IPS DF 19.7 (cell line): ENCODE data around the gene FAXDC2.
"Not testable (repeated sequence)": the region's sequence is repeated elsewhere in the genome, so short reads cannot be mapped to it uniquely, and the experiment has no call there.

Experiments used
- DNase-seq: peaks from one replicate; pipeline ENCODE4 v3.0.0-alpha.2; 2013; ENCODE audit warnings: low read depth, low spot score

Gene FAXDC2

GRCh38 chr5:154831451-154831850 is 19.0 kb downstream of the FAXDC2 start:
- no peak for DNase-seq

DNA sequence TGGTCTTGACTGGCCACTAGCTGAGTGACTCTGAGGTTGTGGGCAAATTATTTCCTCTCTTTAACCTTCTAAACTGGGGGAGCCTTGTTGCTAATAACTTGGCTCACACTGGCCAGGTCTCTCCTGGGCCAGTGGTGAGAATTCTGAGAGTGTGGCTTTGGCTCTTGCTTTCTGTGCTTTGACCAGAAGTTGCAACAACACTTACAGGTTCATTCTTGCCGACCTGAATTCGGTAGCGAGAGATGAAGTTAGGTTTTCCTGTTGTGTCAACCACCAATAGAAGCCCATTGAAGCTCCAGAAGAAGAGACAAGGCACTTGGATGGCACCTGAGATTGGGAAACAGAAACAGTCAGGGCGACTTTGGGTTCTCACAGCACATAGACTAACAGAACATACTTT is 19.8 kb downstream of the FAXDC2 start:
- DNase-seq = no peak

- DNase-seq = no peak
These were observed 20.2 kb downstream of the FAXDC2 start for GRCh38 chr5:154830219-154830595.

GRCh38 chr5:154829589-154830218 is 20.7 kb downstream of the FAXDC2 start:
- no peak for DNase-seq

DNA sequence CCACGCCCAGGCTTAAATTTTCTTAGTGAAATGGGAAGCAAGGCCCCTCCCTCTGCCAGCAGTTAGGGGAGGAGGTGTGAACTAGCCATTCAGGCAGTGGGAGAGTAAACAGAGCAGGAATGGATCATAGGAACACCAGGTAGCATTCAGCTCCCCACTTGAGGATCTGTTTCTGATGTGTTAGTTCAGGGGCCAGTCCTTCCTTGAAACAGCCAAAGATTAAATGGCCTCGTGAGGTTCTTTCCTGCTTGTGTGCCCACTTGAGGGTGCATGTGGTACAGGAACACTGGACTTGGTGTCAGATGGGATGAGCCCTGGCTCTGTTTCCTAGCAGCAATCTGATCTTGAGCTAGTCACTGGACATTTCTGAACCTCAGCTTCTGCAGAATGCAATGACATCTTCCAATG is 21.2 kb downstream of the FAXDC2 start:
- no peak for DNase-seq

GRCh38 chr5:154824070-154824469 is 26.3 kb downstream of the FAXDC2 start:
- DNase-seq = no peak

GRCh38 chr5:154823605-154824004 is 26.8 kb downstream of the FAXDC2 start:
- no peak for DNase-seq

GRCh38 chr5:154822896-154823295 is 27.5 kb downstream of the FAXDC2 start:
- not testable (repeated sequence) for DNase-seq

DNA sequence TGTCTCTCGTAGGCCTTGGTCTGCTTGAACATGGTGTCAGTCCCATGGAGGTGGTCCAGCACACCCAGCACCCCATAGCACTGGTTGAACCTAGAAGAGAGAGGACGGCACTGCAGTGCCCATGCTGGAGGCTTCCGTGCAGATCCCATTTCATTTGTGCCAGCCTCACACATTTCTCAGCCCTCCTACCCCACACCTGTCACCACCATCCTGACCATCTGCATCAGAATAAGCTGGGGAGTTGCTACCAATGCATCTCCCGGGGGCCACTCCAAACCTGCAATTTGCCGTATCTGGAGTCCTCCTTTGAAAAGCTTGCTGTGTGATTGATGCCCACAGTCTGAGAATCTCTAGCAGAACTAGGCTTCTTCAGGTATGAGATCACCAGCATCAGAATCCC is 30.0 kb downstream of the FAXDC2 start:
- DNase-seq = no peak

- no peak for DNase-seq
These were observed 30.9 kb downstream of the FAXDC2 start for GRCh38 chr5:154819546-154819945.

DNA sequence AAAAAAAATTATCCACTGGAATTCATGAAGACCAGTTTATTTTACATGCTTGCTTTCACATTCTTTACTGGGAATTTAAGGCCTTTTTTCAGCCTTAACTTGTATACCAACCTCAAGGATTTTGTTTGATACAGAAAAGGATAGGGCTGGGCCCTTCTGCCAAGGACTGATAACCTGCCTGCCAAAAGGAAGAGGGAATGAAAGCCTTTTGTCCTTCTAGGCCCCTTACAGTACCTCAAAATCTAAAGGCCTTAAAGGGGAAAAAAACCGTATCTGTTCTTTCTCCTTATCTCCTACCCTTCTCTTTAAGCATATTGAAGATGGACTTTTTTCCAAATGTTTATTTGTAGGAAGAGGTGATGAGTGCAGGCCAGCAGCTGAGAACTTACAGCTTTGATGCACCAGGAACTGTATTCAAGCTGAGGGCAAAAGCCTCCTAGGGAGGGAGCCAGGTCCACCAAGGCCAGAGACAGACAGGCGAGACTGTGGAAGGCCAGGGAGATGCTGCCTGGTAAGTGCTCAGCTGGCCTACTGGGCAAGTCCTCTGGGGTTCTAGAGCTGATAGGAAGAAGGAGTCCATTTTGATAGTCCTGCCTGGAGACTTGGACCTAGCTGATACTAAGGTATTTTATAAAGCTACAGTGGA is 31.8 kb downstream of the FAXDC2 start:
- DNase-seq = no peak

- no peak for DNase-seq
These were observed 32.6 kb downstream of the FAXDC2 start for GRCh38 chr5:154817815-154818214.

- no peak for DNase-seq
These were observed 33.4 kb downstream of the FAXDC2 start for GRCh38 chr5:154816891-154817492.

DNA sequence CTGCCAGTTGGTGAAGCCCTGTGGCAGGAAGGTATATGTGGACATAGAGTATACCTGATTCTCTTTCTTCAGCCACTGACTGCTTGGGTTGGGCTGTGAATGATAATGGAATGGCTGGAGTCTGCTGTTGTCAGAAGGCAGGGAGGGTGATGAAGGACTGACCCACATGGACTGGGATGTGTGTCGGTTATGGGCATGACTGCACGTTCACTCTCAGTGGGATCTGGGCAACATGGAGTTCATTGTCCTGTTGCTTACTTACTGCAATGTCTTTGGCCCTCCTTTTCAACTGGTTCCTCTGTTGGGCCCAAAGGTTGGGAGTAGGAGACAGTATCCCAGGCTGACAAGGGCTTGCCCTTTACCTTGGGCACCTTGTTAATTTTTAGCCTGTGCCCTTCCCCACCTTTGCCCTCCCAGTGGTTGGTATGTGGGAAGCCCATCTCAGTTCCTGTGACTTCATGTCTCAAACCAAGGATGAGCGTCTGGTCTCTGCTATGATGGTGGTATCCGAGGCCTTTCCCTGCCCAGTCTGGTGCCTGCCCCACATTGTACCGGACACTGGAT is 34.6 kb downstream of the FAXDC2 start:
- no peak for DNase-seq

GRCh38 chr5:154815025-154815424 is 35.4 kb downstream of the FAXDC2 start:
- DNase-seq = no peak

DNA sequence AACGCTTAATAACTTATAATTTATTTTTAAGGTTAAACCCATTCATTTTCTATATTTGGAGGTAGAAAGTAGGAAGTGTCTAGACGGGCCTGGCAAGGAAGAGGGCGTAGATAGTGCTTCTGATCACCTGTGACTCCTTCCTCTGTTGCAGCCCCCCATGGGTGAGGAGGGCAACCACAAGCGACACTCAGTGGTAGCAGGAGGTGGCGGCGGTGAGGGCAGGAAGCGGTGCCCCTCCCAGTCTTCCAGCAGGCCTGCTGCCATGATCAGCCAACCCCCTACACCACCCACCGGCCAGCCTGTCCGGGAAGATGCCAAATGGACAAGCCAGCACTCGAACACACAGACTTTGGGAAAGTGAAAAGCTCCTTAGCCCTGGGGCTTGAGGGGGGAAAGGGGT is 36.7 kb downstream of the FAXDC2 start:
- no peak for DNase-seq

- DNase-seq = no peak
These were observed 37.2 kb downstream of the FAXDC2 start for GRCh38 chr5:154813158-154813557.

- DNase-seq = peak; percentile 5
These were observed 38.5 kb downstream of the FAXDC2 start for GRCh38 chr5:154811653-154812465.

- DNase-seq = no peak
These were observed 39.2 kb downstream of the FAXDC2 start for GRCh38 chr5:154811239-154811638.

- DNase-seq = no peak
These were observed 44.2 kb downstream of the FAXDC2 start for GRCh38 chr5:154806176-154806575.

DNA sequence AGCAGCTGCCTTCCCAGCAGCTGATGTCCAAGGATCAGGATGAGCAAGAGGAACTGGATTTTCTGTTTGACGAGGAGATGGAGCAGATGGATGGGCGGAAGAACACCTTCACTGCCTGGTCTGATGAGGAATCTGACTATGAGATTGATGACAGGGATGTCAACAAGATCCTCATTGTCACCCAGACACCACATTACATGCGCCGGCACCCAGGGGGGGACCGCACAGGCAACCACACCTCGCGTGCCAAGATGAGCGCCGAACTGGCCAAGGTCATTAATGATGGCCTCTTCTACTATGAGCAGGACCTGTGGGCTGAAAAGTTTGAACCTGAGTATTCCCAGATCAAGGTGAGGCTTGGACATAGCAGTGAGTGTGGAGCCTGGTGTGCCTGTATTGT is 48.4 kb downstream of the FAXDC2 start:
- DNase-seq = no peak

- DNase-seq = no peak
These were observed 49.3 kb downstream of the FAXDC2 start for GRCh38 chr5:154801083-154801482.
